ENCODE data around the gene ARHGEF10L. TPM values are rescaled to one million over a fixed set of nuclear protein-coding genes. Genes with fewer than 3 reads are reported as not detected.

Gene ARHGEF10L
- total RNA-seq, 1 experiment from 2014 or later, result 19.6 TPM

GRCh38 chr1:17661546-17662157 lies 122.2 kb downstream of the ARHGEF10L start:
- in situ Hi-C loops (cut with HindIII; ENCODE audit: low sequenced_read_pairs), result no loop called here
- peak; percentile 84 for DNase-seq (ENCODE audit: low spot score)

GRCh38 chr1:17662296-17662695 lies 122.8 kb downstream of the ARHGEF10L start:
- DNase-seq (ENCODE audit: low spot score), result no peak
- in situ Hi-C loops (cut with HindIII; ENCODE audit: low sequenced_read_pairs), result no loop called here

DNA sequence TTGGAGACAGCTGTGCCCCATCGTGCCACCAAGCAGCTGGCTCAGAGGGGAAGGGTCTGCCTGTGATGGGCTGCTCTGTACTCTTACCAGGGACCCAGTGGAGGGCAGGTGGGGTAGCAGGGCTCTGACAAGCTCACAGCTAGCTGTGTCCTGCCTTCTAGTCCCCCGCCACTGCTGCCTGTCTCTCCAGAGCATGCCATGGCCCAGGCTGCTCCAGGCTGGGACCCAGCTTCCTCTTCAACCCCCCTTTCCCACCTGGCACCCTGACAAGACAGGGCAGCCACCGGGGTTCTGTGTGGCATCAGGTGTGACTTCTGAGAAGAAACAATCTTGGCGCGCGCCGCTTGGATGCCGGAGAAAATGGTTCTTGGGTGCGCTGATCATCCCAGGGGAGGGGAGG lies 123.3 kb downstream of the ARHGEF10L start:
- in situ Hi-C loops (cut with HindIII; ENCODE audit: low sequenced_read_pairs), result no loop called here
- no peak for DNase-seq (ENCODE audit: low spot score)

DNA sequence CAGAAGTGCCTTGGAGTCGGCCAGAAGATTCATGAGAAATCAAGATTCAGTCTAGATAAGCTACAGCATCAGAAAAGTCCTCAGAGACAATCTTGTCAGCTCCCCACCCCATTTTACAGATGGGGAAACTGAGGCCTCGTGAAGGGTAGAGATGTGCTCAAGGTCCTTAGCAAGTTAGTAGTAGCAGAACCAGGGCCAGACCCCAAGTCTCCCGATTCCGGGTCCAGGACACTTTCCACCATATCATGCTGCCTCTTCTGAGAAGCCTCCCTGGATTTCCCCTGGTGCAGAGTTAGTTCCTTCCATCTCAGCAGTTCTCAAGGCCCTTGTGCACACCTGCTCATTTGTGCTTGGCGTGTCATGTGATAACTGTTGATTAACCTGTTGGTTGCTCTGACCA lies 124.1 kb downstream of the ARHGEF10L start:
- in situ Hi-C loops (cut with HindIII; ENCODE audit: low sequenced_read_pairs), result no loop called here
- DNase-seq (ENCODE audit: low spot score), result no peak

GRCh38 chr1:17664322-17664721 lies 124.8 kb downstream of the ARHGEF10L start:
- in situ Hi-C loops (cut with HindIII; ENCODE audit: low sequenced_read_pairs), result no loop called here
- DNase-seq (ENCODE audit: low spot score), result no peak

- no peak for DNase-seq (ENCODE audit: low spot score)
- in situ Hi-C loops (cut with HindIII; ENCODE audit: low sequenced_read_pairs), result no loop called here
These were observed 125.6 kb downstream of the ARHGEF10L start for GRCh38 chr1:17665054-17665453.

DNA sequence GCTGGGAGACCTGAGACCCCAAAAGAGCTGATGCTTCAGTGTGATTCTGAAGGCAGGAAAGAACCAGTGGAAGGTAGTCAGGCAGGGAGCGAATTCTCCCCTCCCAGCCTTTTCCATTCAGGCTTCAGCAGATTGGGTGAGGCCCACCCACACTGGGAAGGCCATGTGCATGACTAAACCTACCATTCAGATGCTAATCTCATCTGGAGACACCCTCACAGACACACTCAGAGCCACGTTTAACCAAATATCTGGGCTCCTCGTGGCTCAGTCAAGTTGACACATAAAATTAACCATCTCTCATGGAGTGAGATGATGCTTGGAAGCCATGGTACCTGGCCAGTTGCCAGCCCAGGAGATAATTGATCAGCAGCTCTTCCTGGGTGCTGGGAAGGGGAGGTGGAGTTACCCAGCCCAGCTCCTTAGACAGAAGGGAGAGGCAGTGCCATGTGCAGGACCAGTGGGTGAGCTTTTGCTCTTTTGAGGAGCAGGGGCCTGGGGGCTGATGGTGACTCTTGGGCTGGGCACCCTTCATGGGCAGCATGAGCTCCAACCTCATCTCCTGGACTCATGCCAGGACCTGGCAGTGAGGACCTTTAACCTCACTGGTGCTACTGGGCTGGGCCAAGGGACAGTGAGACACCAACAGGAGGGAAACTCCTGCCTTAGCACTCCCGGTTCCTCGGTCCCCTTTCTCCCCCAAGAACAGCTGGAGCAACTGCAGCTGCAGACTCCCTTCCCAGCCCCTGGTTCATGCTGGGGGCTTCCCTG lies 126.6 kb downstream of the ARHGEF10L start:
- no peak for DNase-seq (ENCODE audit: low spot score)
- in situ Hi-C loops (cut with HindIII; ENCODE audit: low sequenced_read_pairs), result no loop called here

DNA sequence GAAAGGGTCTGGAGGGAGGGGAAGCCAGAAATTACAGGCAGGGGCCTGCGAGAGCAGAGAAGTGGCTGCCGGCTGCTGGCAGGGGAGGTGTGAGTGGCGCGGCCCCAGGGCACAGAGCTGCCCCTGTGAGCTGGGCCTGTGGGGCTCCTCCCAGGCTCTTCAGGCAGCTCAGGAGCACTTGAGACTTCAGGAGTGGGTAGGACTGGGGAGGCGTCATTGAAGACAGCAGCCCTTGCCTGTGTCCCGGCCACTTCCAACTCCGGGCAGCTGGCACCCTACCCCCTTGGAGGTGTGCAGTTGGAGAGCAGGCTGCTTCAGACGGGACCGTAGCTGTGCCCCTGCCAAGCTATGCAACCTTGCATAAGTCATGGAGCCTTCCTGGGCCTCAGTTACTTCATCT lies 128.1 kb downstream of the ARHGEF10L start:
- DNase-seq (ENCODE audit: low spot score), result no peak

DNA sequence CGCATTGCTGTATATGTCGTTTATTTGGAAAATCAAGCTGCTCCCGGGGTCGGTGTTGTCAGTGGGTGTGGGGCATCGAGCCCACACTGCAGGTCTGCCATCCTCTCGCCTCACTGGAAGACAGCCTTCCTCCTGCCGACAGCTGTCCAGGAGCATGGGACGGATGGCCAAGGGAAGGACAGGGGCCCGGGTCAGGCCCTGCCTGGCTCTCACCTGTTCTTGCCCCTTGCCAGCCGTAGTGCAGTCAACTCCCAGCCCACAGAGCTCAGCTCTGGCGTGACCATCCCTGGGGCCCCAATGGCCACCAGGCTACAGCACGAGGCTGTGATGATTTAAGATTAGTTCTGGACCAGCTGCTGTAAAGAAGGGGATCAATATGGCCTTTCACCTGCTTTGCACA lies 128.7 kb downstream of the ARHGEF10L start:
- no peak for DNase-seq (ENCODE audit: low spot score)
- in situ Hi-C loops (cut with HindIII; ENCODE audit: low sequenced_read_pairs), result no loop called here

More for the DNA sequence above, 128.1 kb downstream of the ARHGEF10L start:
- in situ Hi-C loops (cut with HindIII; ENCODE audit: low sequenced_read_pairs), result no loop called here

DNA sequence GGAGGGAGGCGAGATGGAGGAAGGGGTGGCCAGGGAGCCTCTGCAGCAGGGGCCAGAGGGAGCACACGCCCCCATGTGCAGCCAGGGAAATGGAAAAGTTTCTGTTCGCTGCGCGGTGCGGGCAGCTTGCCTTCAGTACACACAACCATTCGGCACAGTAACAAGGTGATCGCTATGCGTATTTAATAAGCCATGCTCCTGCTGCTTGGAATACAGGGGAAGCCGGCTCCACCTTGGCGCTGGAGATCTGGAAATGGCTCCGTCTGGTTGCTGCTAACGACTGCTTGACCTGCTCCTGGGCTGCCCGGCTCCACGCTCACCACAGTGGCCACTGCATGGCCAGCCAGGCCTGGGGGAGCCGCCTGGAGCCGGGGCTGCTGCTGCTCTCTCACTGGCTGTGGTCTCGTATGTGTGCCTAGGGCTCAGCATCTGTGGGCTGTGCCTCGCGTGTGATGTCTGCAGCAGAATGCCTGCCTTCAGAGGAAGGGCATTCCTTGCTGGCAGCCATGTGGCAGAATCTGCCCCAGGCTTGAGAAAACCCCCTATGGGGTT lies 129.2 kb downstream of the ARHGEF10L start:
- in situ Hi-C loops (cut with HindIII; ENCODE audit: low sequenced_read_pairs), result no loop called here
- DNase-seq (ENCODE audit: low spot score), result peak; percentile 67

- DNase-seq (ENCODE audit: low spot score), result no peak
- in situ Hi-C loops (cut with HindIII; ENCODE audit: low sequenced_read_pairs), result no loop called here
These were observed 129.8 kb downstream of the ARHGEF10L start for GRCh38 chr1:17669305-17669704.

DNA sequence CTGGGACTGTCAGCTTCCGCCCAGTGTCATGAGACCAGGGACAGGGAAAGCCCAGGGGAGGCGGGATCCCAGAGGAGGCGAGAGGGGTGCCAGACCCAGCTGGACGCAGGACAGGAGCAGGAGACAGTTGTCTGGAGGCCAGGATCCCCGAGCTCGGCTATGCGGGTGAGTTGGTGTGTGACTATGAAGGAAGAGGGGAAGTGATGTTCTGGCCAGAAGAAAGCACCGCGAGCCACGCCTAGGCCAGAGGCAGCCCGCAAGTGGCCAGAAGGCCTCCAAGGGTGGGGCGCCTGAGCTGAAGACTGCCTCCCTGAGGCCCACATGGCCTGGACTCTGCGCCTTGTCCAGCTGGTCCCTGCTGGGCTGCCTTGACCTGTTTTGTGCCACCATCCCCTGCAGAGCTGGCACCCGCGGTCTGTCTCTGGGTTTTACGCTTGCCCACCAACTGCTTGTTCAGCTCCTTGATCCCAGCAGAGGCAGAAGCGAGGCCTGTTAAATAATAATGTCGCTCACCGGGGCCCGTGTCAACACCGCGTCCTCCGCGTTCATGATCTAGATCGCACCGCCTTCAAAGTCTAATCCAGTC lies 130.5 kb downstream of the ARHGEF10L start:
- DNase-seq (ENCODE audit: low spot score), result peak; percentile 80
- in situ Hi-C loops (cut with HindIII; ENCODE audit: low sequenced_read_pairs), result no loop called here

DNA sequence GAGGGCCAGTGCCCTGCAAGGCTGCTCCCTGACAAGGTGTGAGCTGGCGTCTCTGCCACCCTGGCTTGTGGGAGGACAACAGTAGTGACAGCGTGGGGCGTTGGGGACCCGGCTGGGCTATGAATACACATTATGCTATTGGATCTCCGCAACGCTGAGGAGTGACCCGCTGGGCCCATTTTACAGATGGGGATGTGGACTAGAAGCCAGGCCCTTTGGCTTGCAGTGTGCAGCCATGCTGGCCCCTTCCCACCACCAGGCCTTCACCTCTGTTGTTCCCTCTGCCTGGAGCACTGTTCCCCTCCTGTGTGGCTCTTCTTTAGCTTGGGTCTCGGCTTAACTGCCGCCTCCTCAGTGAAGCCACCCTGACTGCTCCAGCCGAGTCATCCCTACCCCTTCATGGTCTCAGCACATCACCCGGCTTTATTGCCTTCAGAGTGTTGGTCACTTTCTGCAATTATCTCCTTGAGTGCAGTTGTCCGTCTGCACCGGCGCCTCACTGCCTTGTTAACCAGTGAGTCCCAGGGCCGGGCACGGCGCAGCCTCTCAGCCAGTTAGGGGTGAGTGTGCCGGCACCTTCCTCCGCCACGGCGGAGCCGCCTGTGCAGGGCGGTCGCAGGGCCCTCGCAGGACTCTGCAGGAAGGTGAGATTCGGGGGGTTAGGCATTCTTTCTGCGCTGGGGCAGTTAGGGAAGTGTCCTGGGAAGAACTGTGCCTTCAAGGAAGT lies 131.3 kb downstream of the ARHGEF10L start:
- in situ Hi-C loops (cut with HindIII; ENCODE audit: low sequenced_read_pairs), result no loop called here
- peak; percentile 13 for DNase-seq (ENCODE audit: low spot score)

DNA sequence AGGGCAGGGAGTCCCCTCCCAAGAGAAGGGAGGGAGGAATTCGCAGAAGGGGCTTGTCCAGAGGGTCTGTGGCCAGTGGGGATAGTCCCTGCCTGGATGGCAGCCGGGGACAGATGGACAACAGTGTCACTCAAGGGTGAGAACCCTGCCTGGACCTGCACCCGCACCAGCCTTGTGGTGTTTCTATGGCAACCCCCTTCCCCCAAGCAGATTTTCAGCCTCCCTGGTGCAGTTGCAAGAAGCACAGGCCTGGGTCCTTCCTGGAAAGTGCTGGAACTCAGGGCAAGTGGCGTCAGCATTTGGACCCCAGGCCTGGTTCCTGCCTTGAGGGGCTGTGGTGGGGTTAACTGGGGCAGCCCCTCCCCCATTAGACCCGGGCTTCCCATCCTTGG lies 131.8 kb downstream of the ARHGEF10L start:
- in situ Hi-C loops (cut with HindIII; ENCODE audit: low sequenced_read_pairs), result no loop called here
- peak; percentile 57 for DNase-seq (ENCODE audit: low spot score)

DNA sequence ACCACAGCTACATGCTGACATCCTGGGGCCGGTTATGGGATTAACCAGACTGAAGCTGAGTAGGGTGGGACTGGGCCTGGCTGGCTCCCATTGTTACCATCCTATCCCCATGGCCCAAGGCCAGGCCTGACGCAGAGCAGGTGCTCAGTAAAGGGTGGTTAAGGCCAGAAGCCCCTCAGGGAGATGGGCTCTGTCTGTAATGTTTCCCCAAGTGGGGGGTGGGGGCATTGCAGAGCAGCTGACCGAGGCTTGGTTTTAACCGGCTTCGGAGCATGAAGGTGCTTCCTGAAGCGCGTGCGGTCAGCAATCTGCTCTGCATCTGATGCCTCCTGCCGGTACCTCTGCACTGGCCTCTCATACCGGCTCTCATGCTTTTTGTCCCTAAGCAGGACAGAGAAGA lies 132.2 kb downstream of the ARHGEF10L start:
- in situ Hi-C loops (cut with HindIII; ENCODE audit: low sequenced_read_pairs), result no loop called here
- DNase-seq (ENCODE audit: low spot score), result peak; percentile 78

GRCh38 chr1:17672226-17672625 lies 132.7 kb downstream of the ARHGEF10L start:
- DNase-seq (ENCODE audit: low spot score), result no peak
- in situ Hi-C loops (cut with HindIII; ENCODE audit: low sequenced_read_pairs), result no loop called here

DNA sequence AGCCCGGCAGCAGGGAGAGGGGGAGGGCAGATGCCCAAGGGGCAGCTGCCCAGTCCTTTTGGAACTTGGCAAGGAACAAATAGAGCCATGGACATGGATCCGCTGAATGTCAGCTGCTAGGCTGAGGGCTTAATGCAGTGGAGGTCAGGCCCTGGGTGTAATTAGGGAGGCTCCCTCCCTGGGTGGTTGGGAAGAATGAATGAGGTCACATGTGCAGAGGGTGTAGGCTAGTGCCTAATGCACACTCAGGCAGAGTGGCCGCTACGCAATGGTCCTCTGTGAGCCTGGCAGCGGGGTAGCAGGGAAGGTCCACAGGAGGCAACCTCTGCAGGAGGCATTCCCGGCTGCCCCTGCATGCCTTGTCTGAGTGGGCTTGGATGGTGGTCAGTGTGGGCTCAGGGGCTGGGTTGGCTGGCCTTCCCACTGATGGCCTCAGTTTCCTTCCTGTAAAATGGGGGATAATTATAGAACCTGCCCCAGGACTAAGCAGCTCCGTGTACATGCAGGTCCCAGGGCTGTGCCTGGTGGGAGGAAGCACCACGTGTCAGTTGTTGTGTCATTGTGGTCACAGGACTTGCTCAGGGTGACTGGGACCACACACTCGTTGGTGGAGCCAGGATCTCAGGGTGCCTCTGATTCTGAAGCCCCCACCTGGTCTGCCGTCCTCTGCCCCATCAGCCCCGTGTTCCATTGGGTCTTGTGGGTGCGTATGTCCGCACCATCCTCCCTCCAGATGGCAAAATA lies 134.0 kb downstream of the ARHGEF10L start:
- DNase-seq (ENCODE audit: low spot score), result peak; percentile 69
- in situ Hi-C loops (cut with HindIII; ENCODE audit: low sequenced_read_pairs), result no loop called here

DNA sequence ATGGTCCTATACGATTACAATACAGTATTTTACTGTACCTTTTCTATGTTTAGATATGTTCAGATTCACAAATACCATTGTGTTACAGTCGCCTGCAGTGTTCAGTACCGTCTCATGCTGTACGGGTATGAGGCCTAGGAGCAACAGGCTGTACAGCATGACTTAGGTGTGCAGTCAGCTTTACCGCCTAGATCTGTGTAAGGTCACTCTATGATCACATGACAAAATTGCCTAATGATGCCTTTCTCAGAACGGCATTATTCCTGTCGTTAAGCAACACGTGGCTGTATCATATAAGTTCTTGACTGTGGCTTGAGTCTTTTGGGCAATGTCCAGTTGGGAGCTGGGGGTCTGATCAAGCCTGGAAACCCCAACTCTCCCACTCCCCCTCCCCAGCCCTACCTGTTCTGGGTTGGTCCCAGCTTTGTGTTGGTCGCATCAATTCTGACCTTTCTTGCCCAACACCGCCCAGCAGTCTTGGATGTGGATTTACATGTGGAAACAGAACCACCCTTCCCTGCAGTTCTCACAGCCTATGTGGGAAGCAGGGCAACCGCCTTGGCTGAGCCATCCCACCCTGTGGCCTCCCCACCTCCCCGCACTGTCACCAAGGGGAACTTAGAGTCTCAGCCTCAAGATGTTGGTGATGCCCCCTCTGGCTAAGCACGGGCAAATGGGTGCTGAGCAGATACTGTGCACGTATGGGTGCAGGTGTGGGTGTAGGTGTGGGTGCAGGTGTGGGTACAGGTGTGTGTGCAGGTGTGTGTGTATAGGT lies 135.4 kb downstream of the ARHGEF10L start:
- DNase-seq (ENCODE audit: low spot score), result peak; percentile 28
- in situ Hi-C loops (cut with HindIII; ENCODE audit: low sequenced_read_pairs), result no loop called here
